ENCODE measurements around the gene PTPRR. TPM values are rescaled to one million over a fixed set of nuclear protein-coding genes. Genes with fewer than 3 reads are reported as not detected.

PTPRR gene
- total and polyA plus RNA-seq, 2 donors (not counting 1 experiment from before 2014, with no cell fraction given): not detected

DNA sequence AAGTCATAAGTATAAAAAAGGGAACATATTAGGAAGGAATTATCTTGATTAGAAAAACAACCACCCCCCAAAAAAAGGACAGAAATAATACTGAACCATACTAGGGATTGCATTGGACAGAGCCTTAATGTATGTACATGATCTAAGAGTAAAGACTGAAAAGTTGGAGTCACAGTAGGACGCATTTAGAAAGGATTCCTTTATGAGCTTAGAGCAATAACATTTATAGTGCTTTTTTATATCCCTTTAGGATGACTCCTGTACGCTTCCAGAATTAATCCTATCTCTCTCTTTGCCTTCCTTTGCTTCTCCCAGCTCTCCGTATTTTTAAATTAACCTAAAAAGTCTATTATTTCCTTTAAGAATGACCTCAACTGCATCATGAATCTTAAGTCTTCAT lies 75.3 kb downstream of the PTPRR start:
- Histone ChIP-seq H2AFZ (ENCODE audit: insufficient read depth, low read depth, low read length, poor library complexity, severe bottlenecking) (no peak overlapping the region), H3K4me3 (ENCODE audit: control extremely low read depth in 1 of 5, extremely low read depth in 1 of 5, insufficient read depth in 1 of 5, low read depth in 2 of 5, low read length in 4 of 5) (no peak overlapping the region), H3K4me2 (replicated peaks; ENCODE audit: low read depth, low read length, poor library complexity, severe bottlenecking) (no peak overlapping the region), H4K20me1 (ENCODE audit: control insufficient read depth, insufficient read depth, low read length, poor library complexity, severe bottlenecking) (no peaks in the 10 kb centered on the region), H3K36me3 (replicated peaks in 1 of 2; ENCODE audit: control extremely low read depth in 1 of 2, control insufficient read depth in 1 of 2, extremely low read depth in 1 of 2, insufficient read depth in 2 of 2, low read length in 1 of 2) (no peaks in the 10 kb centered on the region), H3K79me2 (ENCODE audit: control insufficient read depth, insufficient read depth, low read length) (no peaks in the 10 kb centered on the region), H3K27me3 (replicated peaks in 1 of 4; ENCODE audit: control extremely low read depth in 1 of 4, control insufficient read depth in 3 of 4, insufficient read depth in 4 of 4, low read length in 3 of 4) (no peaks in the 10 kb centered on the region), H3K4me1 (ENCODE audit: control insufficient read depth in 2 of 2, insufficient read depth in 2 of 2, low read length in 2 of 2) (no peaks in the 10 kb centered on the region), H3K9me3 (ENCODE audit: control extremely low read depth in 1 of 3, control insufficient read depth in 2 of 3, insufficient read depth in 1 of 3, low read length in 2 of 3) (no peaks in the 10 kb centered on the region), H3K27ac (ENCODE audit: low read length in 2 of 2) (no peak overlapping the region), H3K9ac (ENCODE audit: low read length) (no peak overlapping the region)
- WGBS (ENCODE audit: insufficient coverage): no CpG with 5 or more reads among the region's 3 CpGs
- Mint-ChIP-seq H3K27ac (no peak overlapping the region), H3K4me3 (no peak overlapping the region), H3K4me1 (no peaks in the 10 kb centered on the region), H3K27me3 (no peaks in the 10 kb centered on the region), H3K9me3 (ENCODE audit: insufficient read depth) (no peaks in the 10 kb centered on the region)
- no peak for DNase-seq
- CTCF ChIA-PET: no interaction called here
- POLR2A ChIA-PET: no interaction called here
- no peak for ATAC-seq (ENCODE audit: low read depth)
- TF ChIP-seq, protein P1, sequence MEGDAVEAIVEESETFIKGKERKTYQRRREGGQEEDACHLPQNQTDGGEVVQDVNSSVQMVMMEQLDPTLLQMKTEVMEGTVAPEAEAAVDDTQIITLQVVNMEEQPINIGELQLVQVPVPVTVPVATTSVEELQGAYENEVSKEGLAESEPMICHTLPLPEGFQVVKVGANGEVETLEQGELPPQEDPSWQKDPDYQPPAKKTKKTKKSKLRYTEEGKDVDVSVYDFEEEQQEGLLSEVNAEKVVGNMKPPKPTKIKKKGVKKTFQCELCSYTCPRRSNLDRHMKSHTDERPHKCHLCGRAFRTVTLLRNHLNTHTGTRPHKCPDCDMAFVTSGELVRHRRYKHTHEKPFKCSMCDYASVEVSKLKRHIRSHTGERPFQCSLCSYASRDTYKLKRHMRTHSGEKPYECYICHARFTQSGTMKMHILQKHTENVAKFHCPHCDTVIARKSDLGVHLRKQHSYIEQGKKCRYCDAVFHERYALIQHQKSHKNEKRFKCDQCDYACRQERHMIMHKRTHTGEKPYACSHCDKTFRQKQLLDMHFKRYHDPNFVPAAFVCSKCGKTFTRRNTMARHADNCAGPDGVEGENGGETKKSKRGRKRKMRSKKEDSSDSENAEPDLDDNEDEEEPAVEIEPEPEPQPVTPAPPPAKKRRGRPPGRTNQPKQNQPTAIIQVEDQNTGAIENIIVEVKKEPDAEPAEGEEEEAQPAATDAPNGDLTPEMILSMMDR (IDR thresholded peaks at IDR 0.05): no peak
- TF ChIP-seq EZH2 (IDR thresholded peaks at IDR 0.05; ENCODE audit: borderline replicate concordance, insufficient read depth, low read depth, low read length, poor library complexity, severe bottlenecking): no peak
- intact Hi-C loops (cut with micrococcal nuclease): no loop called here

GRCh38 chr12:70843363-70843762 lies 77.2 kb downstream of the PTPRR start:
- no peaks in the 10 kb centered on the region for H3K27me3 Mint-ChIP-seq
- WGBS (ENCODE audit: insufficient coverage): no CpG with 5 or more reads among the region's 3 CpGs
- Histone ChIP-seq H3K36me3 (replicated peaks in 1 of 2; ENCODE audit: control extremely low read depth in 1 of 2, control insufficient read depth in 1 of 2, extremely low read depth in 1 of 2, insufficient read depth in 2 of 2, low read length in 1 of 2) (no peaks in the 10 kb centered on the region), H2AFZ (ENCODE audit: insufficient read depth, low read depth, low read length, poor library complexity, severe bottlenecking) (no peak overlapping the region), H3K27ac (ENCODE audit: low read length in 2 of 2) (no peak overlapping the region), H3K27me3 (replicated peaks in 1 of 4; ENCODE audit: control extremely low read depth in 1 of 4, control insufficient read depth in 3 of 4, insufficient read depth in 4 of 4, low read length in 3 of 4) (no peaks in the 10 kb centered on the region), H3K9me3 (ENCODE audit: control extremely low read depth in 1 of 3, control insufficient read depth in 2 of 3, insufficient read depth in 1 of 3, low read length in 2 of 3) (no peaks in the 10 kb centered on the region), H4K20me1 (ENCODE audit: control insufficient read depth, insufficient read depth, low read length, poor library complexity, severe bottlenecking) (no peaks in the 10 kb centered on the region), H3K4me3 (ENCODE audit: control extremely low read depth in 1 of 5, extremely low read depth in 1 of 5, insufficient read depth in 1 of 5, low read depth in 2 of 5, low read length in 4 of 5) (no peak overlapping the region), H3K79me2 (ENCODE audit: control insufficient read depth, insufficient read depth, low read length) (no peaks in the 10 kb centered on the region), H3K9ac (ENCODE audit: low read length) (no peak overlapping the region), H3K4me2 (replicated peaks; ENCODE audit: low read depth, low read length, poor library complexity, severe bottlenecking) (no peak overlapping the region), H3K4me1 (ENCODE audit: control insufficient read depth in 2 of 2, insufficient read depth in 2 of 2, low read length in 2 of 2) (no peaks in the 10 kb centered on the region)
- H3K4me1 Mint-ChIP-seq: no peaks in the 10 kb centered on the region
- ATAC-seq (ENCODE audit: low read depth) (no peak), DNase-seq (no peak)
- H3K27ac Mint-ChIP-seq: no peak overlapping the region
- TF ChIP-seq, protein P1 (IDR thresholded peaks at IDR 0.05): no peak
- TF ChIP-seq EZH2 (IDR thresholded peaks at IDR 0.05; ENCODE audit: borderline replicate concordance, insufficient read depth, low read depth, low read length, poor library complexity, severe bottlenecking): no peak
- CTCF ChIA-PET: interaction anchor here (0.7 kb wide), 1 partner anchor 1087 kb away, joined by 3 read pairs; no protein-coding TSS in a partner anchor
- H3K4me3 Mint-ChIP-seq: no peak overlapping the region
- intact Hi-C loops (cut with micrococcal nuclease): no loop called here
- H3K9me3 Mint-ChIP-seq (ENCODE audit: insufficient read depth): no peaks in the 10 kb centered on the region
- POLR2A ChIA-PET: interaction anchor here (0.6 kb wide), 1 partner anchor 464 kb away, joined by 3 read pairs; no protein-coding TSS in a partner anchor

Measured in B cell (primary cell).